Aortic smooth muscle cell (primary cell): ENCODE data around the gene WIPF3. TPM values are rescaled to one million over a fixed set of nuclear protein-coding genes. Genes with fewer than 3 reads are reported as not detected.

Experiments
- total RNA-seq: library from RNA; depleted of rRNA; stranded (reverse); fragments of >200 nt; gene quantifications from 2 replicates; pipeline ENCODE4 v1.2.3, GENCODE V29; 2014

The WIPF3 gene
- total RNA-seq = 0.06 TPM in 1 of 2 replicates, not detected in the other

DNA sequence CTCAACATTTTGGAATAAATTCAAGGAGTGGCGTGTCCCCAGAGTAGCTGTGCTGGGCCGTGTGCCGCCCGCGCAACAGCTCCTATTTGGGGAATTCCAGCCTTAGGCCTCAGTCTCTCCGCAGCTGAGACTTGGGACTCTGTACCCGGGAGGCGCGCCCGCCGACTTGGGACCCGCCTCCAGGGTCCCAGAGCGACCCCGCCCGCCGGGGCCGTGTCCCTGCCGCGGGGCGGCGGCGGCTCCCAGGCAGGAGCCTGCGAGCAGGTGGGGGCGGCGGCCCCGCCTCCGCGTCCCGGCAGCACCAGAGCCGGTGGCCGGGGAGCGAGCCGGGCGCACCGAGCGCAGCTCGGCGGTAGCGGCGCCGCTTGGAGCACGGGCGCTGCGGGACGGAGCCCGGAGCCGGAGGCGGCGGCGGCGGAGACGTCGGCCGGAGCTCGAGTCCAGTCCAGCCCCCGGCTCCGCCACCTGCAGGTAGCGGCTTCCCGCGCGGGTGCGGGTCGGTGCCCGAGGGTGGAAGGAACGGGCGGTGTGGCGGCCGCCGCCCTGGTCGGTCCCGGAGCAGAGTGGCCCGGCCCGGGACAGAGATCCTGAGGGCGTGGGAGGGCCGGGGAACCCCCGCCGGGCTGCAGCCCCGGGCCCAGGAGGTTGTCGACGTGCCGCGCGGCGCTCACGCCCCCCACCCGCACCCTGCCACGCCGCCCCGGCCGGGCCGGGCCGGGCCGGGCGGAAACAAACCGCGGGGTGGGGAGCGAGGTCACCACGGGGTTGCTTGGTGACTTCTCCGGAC lies at the start of gene WIPF3:
Gene WIPF3 (plus strand): TSS at position 301 of the 787 bp plus-strand sequence. CDS start 28,217 bp downstream, outside the sequence.

Other genes starting within 250 kb of the WIPF3 start
- 0.19 TPM in 1 of 2 replicates, not detected in the other for gene PRR15, start 242.7 kb upstream of the WIPF3 start, total RNA-seq
- 70.4 and 113 TPM in 2 replicates for gene SCRN1, start 183.3 kb downstream of the WIPF3 start, total RNA-seq
- gene FKBP14, start 220.2 kb downstream of the WIPF3 start, total RNA-seq = 31.7 and 32.9 TPM in 2 replicates
- gene PLEKHA8, start 221.9 kb downstream of the WIPF3 start, total RNA-seq = 7.3 and 8.9 TPM in 2 replicates